ENCODE data around the gene PTPRT.

The PTPRT gene

DNA sequence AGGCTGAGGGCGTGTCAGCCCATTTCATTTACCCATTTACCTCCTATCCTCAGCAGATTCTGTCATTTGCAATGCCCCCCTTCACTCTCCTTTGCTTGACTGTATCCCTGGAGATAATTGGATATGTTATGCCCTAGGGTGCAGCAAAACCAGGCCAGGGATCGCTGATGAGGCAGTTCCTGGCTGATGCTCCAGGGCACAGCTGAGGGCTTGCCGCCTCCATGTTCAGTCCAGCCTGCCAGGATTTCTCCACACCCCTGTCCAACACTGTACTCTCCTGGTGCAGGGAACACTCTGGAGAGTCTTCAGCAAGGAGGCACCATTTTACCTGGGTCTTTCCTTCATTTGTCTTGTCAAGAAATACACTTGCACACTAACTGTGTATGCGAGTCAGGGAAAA lies 1039.5 kb downstream of the PTPRT start:
- no peak for TF ChIP-seq CTCF (IDR thresholded peaks at IDR 0.05)
- no peak overlapping the region for H3K27ac ChIP-seq

DNA sequence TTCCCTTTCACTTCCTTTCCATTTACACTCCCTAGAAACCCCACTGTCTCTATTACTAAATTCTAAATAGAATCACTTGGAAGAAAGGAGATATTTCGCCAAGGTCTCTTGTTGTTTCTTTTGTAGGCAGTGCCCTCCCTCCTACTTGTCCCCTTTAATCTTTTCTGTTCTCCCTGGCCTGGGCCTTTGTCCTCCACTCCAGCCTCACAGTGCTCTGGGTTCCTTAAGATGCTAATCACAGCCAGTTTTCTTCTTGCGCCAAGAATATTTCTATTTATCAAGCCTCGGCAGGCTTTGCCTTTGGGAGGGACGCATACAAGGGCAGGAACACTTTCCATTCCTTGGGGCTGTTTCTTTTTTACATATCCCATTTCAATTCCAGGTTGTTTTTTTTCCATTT lies 1051.0 kb downstream of the PTPRT start:
- TF ChIP-seq CTCF (IDR thresholded peaks at IDR 0.05) (no peak), ZFX (IDR thresholded peaks at IDR 0.05; ENCODE audit: borderline replicate concordance) (no peak)
- no peak overlapping the region for H3K27ac ChIP-seq

- TF ChIP-seq CTCF (IDR thresholded peaks at IDR 0.05), result no peak
- no peak for TF ChIP-seq ZFX (IDR thresholded peaks at IDR 0.05; ENCODE audit: borderline replicate concordance)
- no peak overlapping the region for H3K27ac ChIP-seq
Measured at GRCh38 chr20:42134265-42135098, 1055.2 kb downstream of the PTPRT start.

GRCh38 chr20:42130810-42131596 lies 1058.7 kb downstream of the PTPRT start:
- TF ChIP-seq ZFX (IDR thresholded peaks at IDR 0.05; ENCODE audit: borderline replicate concordance), result no peak
- H3K27ac ChIP-seq, result no peak overlapping the region

- H3K27ac ChIP-seq, result no peak overlapping the region
- TF ChIP-seq CTCF (IDR thresholded peaks at IDR 0.05), result no peak
- no peak for TF ChIP-seq ZFX (IDR thresholded peaks at IDR 0.05; ENCODE audit: borderline replicate concordance)
Measured at GRCh38 chr20:42125426-42125825, 1064.3 kb downstream of the PTPRT start.

DNA sequence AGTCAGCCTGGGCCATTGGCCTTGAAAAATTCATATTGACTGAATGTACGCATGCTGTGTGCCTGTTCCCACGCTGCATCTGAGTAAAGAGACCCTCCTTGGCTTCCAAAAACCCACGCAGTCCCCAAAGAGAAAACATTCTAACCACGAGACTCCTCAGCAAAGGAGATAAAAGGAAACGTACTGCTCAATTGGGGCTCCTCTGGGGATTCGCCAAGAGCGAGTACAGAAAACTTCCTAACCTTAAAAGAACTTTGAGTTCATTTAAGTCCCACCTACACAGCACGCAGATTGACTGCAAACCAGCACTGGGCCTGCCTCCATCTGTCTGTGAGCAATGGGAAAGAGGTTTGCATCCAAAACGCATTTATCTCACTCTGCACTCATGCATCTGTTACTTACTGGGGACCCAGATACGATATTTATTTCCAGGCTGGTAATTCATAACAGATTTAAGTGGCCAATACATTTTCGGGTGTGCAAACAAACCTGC lies 1065.7 kb downstream of the PTPRT start:
- no peak overlapping the region for H3K27ac ChIP-seq
- no peak for TF ChIP-seq CTCF (IDR thresholded peaks at IDR 0.05)
- TF ChIP-seq ZFX (IDR thresholded peaks at IDR 0.05; ENCODE audit: borderline replicate concordance), result no peak

- TF ChIP-seq CTCF (IDR thresholded peaks at IDR 0.05) (no peak), ZFX (IDR thresholded peaks at IDR 0.05; ENCODE audit: borderline replicate concordance) (no peak)
- no peak overlapping the region for H3K27ac ChIP-seq
Measured at GRCh38 chr20:42118409-42119125, 1071.1 kb downstream of the PTPRT start.

Measured in 22Rv1 (cell line).